Measurements from ENCODE around the gene KATNIP.

The KATNIP gene

DNA sequence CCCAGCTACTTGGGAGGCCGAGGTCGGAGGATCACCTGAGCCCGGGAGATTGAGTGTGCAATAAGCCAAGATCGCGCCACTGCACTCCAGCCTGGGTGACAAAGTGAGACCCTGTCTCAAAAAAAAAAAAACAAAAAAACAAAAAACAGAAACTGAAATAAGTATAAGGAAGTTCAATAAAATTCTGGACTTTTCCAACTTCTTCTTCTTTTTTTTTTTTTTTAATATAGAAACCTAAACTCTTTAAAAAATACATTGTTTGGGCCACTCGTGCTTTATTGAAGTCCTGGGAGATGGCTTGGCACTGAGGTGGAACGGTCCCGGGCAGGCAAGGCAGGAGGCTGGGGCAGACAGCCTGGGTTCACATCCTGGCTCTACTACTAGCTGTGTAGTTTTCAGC, 36.8 kb downstream of the KATNIP start:
- TF ChIP-seq, protein P1, sequence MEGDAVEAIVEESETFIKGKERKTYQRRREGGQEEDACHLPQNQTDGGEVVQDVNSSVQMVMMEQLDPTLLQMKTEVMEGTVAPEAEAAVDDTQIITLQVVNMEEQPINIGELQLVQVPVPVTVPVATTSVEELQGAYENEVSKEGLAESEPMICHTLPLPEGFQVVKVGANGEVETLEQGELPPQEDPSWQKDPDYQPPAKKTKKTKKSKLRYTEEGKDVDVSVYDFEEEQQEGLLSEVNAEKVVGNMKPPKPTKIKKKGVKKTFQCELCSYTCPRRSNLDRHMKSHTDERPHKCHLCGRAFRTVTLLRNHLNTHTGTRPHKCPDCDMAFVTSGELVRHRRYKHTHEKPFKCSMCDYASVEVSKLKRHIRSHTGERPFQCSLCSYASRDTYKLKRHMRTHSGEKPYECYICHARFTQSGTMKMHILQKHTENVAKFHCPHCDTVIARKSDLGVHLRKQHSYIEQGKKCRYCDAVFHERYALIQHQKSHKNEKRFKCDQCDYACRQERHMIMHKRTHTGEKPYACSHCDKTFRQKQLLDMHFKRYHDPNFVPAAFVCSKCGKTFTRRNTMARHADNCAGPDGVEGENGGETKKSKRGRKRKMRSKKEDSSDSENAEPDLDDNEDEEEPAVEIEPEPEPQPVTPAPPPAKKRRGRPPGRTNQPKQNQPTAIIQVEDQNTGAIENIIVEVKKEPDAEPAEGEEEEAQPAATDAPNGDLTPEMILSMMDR (IDR thresholded peaks at IDR 0.05), result no peak

DNA sequence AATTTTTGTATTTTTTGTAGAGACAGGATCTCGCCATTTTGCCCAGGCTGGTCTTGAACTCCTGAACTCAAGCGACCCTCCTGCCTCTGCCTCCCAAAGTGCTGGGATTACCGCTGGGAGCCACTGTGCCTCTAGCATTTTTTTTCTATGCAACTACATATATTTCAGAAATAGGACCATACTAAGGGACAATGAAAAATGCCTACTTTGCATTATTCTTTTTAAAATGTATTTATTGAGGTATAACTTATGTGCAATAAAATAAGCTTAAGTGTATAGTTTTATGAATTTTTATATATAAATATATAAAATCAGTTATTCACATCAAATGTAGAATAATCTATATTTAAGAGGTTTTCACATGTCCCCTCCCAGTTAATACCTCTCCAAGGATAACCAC, 38.1 kb downstream of the KATNIP start:
- TF ChIP-seq, protein P1 (IDR thresholded peaks at IDR 0.05), result no peak

GRCh38 chr16:27591837-27592236, 41.9 kb downstream of the KATNIP start:
- TF ChIP-seq, protein P1 (IDR thresholded peaks at IDR 0.05), result no peak

GRCh38 chr16:27595475-27595874, 45.5 kb downstream of the KATNIP start:
- TF ChIP-seq, protein P1 (IDR thresholded peaks at IDR 0.05), result no peak

GRCh38 chr16:27595993-27596392, 46.0 kb downstream of the KATNIP start:
- TF ChIP-seq, protein P1 (IDR thresholded peaks at IDR 0.05), result no peak

DNA sequence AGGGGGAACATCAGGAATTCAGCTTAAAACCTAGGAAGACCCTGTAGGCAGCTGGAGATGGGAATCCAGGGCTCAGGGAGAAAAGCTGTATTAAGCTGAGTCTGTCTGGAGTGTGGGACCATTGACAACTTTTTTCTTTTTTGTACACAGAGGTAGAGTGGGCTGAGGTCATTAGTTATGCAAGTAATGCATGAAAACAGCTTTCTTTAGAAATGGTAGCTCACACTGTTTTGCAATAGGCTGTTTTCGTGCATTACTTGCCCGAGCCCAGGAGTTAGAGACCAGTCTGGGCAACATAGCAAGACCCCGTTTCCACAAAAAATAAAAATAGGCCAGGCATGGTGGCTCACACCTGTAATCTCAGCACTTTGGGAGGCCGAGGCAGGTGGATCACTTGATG, 46.5 kb downstream of the KATNIP start:
- TF ChIP-seq, protein P1 (IDR thresholded peaks at IDR 0.05), result no peak

- TF ChIP-seq, protein P1 (IDR thresholded peaks at IDR 0.05), result no peak
Measured at GRCh38 chr16:27597361-27597760, 47.4 kb downstream of the KATNIP start.

DNA sequence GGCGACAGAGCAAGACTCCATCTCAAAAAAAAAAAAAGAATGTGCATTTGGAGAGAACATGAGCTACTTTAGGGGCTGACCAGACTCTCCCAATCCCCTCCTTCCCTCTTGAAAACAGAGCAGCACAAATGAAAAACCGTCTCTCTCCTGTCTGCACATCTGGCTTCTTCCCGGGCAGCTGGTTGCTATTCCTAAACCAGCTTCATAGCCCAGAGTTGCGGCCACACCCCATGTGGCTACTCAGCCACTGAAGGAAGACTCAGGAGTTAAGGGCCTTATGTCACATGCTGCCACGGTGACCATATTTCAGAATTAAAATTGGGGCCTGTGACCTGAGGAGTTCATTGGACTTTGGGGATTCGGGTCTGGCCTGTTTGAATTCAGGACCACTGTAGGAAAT, 48.3 kb downstream of the KATNIP start:
- TF ChIP-seq, protein P1 (IDR thresholded peaks at IDR 0.05), result no peak
